GM18519 (cell line): Measurements from ENCODE around the gene GOLGA2.

Experiments used
- ATAC-seq: cut with Tn5 transposase; IDR thresholded peaks from one replicate; pipeline ENCODE4 v1.9.1; 2021; ENCODE audit warnings: mild to moderate bottlenecking, moderate library complexity; ENCODE audit not compliant: unreplicated experiment, low FRiP score

Gene GOLGA2

DNA sequence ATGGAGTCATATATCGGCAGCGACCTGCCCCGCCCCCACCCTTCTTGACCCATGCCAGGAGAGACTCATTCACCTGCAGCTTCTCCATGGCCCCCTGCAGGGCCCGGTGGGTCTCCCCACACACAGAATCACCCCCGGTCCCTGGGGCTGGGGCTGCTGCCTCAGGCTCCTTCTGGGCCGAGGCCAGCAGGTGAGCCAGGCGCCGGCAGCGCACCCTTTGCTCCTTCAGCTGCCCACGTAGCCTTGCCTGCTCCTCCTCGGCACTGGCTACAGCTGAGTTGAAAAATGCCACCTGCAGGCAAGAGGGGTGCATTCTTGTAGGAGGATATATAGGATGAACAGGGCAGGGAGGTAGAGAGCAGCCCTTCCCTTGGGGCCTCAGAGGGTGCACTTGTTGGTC lies 17.9 kb downstream of the GOLGA2 start:
- no peak for ATAC-seq

DNA sequence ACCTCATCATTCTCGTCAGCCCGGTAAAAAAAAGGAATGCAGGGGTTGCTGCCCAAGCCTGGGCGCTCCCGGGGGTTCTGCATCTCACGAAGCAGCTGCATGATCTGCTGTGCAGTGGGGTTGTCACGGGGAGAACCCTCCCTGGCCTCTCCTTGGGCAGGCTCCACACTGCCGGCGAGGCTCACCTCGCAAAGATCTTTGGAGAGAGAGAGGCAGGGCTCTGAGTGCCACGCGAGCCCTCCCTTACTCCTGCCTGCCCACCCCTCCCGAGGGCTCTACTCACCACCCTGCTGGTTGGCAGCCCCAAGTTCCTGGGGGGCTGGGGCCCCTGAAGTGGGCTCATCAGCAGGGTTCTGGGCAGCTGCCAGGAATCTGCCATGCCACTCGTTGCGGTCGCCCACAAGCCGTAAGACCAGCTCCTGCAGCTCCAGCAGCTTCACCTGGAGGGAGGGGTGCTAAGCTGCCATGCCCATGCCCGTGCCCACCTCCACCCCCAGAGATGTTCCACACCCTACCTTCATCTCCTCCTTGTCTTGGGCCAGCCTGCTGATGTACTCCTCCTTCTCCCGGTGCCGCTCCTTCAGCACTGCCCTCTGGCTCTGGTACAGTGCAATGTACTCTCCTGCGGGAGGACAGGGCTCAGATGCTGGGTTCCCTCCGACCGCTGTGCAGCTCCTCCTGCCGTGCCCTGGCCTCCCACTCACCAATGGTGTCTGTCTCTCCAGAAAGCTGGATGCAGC lies 18.6 kb downstream of the GOLGA2 start:
- ATAC-seq: no peak

DNA sequence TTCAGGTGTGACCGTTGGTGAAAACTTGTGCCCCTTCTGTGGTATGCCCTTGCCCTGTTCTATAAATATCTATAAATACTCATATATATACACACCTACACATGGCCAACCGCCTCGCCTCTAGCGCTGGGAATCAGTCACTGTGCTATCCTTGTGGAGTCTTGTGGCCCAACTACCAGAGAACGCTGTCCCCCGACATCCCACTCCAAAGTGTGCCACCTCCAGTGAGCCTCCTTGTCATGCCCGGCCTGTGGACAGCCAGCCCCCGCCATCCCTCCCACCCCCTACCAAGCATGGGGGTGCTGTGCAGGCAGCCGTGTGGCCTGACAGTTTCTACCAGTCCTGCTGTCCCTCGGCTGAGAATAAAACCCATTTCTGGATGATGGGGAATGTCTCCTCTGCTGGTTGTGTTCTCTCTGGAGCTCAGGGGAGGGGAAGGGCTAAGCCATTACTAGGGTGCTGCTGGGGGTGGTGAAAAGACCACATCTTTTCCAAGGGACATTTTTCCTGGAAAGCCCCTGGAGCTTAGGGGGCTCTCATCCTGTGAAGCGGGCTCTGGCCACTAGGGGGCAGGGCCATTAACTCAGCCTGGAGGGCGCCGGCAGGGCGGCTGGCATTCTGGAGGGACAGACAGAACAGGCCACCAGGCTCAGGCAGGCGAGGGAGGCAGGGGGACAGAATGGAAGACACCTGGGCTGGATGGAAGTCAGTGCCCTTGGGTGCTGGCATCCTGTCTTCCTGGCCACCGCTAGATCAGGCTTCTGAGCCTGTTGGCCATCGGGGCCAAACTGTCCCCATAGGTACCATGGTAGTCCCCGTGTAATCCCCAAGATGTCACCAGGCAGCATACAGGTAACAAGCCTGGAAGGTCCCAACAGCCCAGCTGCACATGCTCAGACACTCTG lies 20.7 kb downstream of the GOLGA2 start:
- ATAC-seq: no peak

DNA sequence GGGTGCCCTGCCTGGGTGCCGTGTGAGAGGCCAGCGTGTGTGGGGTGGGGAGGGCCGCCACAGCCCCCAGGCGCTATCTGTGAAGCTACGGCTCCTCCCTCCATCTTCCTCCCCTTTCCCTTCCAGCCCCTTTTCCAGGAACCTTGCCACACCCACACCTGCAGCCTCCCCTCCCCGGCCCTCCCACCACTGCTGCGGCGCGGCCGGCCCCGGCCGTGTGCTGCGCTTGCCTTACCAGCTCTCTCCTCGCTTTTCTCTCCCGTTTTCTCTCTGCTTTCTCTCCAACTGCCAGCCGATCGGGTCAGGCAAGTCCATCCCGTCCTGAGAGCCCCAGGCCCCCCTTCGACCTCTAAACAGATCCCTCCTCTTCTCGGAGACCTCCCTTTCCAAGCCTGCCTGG lies 21.4 kb downstream of the GOLGA2 start:
- ATAC-seq: no peak

DNA sequence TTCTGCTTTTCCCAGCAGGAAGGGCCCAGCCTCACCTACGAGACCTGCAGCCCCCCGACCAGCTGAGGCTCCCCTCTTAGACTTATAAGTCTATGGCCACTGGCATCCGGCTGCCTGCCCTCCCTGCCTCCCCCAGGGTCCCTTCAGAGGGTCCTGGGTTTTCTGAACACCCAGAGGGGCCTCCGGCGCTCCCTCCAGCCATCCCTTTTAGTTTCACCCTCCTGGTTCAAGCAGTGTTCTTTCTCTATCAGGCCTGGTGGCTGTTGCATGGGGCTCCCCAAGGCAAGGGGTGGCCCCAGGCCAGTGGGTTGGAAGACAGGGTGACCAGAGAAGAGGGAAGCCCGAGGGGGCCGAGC lies 21.8 kb downstream of the GOLGA2 start:
- no peak for ATAC-seq

DNA sequence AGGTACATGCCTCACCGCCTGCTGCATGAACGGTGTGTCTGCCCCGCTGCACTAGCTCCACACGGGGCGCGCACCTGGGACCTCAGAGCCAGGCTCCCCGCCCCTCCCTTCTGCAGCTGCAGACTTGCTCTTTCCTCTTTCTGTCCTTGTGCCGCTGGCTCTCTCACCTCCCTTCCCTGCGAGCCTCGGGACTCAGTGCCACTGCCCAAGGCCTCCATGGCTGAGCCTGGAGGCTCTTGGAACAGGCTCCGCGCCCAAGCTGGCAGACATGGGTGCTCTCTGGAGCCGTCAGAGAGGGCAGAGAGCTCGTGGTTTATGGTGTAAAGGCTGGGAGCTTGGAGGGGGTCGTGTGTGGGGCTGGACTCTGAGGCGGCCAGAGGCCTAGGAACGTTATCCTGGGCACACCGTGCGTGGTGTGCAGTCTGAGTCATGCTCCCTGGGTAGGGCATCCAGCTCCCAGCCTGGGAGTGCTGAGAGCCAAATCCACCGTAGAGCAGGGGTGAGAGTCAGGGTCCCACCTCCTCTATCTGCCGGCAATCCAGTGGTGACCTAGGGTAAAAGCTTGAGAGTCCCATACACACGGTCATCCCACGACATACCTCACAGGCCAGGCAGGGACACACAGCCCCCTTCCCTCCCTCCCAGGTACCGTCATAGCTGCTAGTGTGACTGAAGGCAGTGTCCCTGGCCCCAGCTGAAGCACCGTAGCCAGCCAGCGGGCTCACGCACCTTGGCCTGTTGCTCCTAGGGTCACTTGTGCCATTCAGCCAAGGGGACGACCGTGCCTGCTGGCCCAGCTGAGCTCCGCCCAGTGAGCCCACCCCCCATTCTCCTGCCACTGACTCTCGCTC lies 22.4 kb downstream of the GOLGA2 start:
- ATAC-seq: no peak

DNA sequence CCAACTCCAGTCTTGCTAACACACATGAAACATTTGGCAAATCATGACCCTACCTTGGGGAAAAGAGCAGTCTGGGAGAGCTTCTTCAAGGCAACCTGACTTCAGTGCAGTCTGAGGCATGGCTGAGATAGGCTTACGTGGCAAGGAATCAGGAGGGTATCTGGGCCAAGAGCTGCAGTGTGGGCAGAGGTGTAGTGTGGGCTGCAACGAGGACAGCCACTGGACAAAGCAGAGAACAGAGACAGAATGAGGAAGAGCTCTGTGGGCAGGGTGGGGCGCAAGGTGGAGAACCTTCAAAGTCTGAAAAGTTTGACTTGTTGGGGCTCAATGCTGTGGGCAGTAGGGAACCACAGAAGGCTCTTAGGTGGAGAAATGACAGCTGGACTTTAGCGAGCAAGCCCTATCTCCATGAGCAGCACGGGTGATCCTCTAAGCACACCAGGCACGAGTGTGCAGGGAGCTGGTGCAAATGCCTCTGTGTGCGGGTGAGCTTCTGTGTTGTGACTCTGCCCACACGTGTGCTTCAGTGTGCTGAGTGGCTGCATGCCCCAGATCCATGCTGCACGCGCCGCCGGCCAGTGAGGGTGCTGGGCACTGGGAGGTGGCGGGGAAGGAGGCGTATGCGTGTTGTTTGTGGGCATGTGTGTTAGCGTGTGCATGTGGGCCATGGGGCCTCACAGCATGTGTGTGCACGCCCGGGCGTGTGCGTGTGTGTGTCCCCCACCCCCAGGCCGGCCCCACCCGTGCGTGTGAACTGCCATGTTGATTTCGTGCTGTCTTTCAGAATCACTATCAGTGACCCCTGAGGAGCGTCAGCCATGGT lies 23.3 kb downstream of the GOLGA2 start:
- ATAC-seq: no peak

DNA sequence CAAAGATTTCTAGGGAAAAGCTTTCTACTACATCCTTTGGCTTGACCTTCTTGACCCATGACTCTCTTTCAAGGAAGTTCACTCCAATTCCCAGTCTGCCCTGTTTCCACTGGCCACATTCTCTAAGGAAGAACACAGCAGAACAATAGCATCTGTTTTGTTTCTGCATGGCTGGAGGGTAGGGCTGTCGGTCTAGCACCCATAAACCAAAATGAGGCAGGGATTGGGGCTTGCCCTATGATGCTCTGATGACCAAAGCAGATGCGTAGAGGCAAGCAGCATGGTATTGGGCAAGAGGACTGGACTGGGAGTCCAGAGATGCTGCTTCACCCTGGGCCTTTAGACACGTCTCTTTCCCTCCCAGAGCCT lies 24.1 kb downstream of the GOLGA2 start:
- no peak for ATAC-seq

DNA sequence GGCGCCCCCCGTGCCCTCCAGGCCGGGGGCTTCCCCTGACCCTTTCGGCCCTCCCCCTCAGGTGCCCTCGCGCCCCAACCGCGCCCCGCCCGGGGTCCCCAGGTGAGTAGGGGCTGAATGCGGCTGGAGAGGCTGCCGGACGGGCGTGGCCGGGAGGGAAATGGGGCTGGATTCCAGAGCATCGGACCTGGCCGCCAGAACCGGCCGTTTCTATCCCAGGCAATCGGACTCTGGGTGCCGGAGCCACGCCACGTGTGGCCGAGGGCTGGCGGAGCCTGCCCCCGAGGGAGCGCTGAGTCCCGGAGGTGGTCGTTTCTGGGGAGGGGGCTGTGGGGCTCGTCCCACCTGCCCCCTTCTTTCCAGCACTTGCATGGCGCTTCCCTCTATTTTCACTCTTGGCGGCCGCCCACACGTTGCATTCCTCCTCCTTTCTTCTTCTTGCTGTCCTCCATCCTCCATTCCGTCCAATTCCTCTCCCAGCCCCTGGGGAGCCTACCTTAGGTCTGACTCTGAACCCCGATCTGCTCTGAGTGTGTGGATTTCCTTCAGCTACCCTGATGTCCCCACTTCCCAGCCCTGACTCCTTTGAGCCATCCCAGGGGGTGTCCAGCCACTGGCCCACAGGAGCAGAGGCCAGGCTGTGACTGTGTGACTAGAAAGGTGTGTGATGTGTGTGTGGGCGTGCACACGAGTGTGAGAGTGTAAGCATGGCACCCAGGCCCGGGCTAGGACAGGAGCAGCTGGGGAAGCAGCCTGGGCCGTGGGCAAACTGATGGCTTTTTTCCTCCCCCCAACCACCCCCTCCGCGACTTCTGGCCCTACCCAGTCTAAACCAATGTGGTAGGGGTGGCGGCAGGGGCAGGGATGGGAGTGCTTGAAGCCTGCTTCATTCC lies 24.7 kb downstream of the GOLGA2 start:
- ATAC-seq: no peak

DNA sequence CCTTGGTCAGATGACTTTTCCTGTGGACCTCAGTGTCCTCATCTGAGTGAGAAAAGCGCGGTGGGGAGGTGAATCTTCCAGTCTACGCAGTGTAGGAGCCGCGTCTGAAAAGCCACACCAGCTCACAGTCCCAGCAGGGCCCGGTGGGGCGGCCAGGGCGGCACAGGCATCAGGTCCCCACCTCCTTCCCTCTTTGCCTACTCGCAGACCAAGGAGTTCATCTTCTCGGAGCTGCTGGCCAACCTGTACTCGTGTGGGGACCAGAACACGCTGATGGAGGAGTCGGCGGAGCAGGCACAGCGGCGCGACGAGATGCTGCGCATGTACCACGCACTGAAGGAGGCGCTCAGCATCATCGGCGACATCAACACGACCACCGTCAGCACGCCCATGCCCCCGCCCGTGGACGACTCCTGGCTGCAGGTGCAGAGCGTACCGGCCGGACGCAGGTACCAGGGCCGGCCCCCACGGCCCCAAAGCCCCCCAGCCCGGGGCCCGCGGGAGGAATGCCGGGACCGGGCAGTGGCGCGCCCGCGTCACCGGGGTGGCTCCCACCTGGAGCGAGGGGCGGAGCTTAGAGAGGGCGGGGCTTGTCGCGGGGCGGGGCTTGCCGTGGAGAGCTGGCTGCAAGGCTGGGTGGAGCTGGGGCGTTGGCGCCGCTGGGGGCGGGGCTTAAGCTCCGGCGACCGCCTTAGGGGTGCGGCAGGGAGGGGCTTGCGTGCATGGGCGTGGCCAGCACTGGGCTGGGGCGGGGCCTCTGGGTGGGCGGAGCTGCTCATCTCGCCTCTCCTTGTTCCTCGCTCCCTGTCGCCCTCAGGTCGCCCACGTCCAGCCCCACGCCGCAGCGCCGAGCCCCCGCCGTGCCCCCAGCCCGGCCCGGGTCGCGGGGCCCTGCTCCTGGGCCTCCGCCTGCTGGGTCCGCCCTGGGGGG lies 25.6 kb downstream of the GOLGA2 start:
- ATAC-seq: peak; percentile 78

DNA sequence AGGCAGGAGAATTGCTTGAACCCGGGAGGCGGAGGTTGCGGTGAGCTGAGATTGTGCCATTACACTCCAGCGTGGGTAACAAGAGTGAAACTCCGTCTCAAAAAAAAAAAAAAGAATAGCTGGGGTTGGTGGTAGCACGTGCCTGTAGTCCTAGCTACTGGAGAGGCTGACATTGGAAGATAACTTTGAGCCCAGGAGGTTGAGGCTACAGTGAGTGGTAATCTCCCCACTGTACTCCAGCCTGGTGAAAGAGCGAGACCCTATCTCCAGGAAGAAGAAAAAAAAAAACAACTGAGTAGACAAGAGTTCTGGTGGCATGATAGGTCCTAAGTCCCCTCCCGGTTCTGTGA lies 26.3 kb downstream of the GOLGA2 start:
- no peak for ATAC-seq

DNA sequence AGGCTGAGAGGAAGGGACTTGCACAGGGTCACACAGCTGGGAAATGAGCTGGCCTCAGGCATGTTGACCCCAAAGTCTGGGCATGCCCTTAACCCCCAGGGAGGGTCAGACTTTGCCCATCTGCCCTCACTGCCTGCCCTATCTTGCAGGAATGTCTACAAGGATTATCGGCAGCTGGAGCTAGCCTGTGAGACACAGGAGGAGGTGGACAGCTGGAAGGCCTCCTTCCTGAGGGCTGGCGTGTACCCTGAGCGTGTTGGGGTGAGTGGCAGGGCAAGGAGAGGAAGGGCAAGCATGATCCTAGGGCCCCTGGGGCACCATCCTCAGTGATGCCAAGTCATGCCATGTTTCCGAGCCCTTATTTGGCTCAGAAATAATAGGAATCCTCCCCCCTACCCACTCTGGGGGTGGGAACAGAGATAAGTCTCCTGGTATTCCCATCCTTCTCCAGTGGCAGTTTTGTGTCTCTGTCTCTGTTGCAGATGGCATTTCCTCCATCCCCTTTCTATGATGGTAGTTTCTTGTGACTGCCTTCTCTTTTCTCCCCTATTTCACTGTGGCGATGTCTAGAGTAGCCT lies 28.5 kb downstream of the GOLGA2 start:
- no peak for ATAC-seq

DNA sequence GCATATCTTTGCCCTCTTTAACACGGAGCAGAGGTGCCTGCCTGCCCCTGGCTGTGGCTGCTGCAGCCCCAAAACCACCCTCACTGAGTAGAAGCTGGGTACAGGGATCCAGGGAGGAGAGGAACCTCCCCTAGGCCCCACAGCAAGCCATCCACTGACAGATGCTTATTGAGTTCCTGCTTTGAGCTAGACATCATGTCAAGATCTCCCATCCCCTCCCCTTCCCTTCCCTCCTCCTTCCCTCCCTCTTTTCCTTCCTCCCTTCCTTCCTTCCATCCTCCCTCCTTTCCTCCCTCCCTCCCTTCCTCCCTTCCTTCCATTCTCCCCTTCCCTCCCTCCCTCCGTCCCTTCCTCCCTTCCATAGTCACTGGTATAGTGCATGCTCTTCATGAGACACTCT lies 29.3 kb downstream of the GOLGA2 start:
- no peak for ATAC-seq

DNA sequence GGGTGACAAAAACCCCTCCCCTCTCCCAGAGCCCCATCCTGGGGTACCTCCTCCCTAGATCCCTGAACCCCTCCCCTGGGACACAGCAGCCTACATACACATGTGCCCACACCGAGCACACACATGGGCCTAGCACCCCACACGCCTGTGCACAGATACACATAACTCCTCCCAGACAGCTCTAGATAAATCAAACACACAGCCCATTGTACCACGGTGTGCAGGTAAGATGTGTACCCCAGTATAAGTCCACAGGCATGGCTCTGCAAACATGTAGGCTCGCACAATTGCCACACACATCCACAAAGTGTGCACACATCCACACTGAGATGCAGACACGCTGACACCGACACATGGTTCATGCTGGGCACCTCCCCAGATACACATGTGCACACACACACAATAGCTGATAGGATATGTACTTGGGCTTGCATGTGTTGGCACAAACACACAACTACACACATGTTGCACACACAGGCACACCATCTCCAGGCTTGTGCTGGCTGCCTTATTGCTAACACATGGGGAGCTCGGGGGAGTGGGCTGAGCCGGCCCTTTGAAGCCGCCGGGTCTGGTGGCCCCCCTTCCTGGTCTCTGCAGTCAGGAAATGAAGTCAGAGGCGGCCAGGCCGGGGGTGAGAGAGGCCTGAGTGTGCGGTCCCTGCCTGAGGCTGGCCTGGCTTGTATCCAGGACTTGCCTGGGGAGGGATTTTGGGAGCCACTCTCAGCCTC lies 30.2 kb downstream of the GOLGA2 start:
- no peak for ATAC-seq

DNA sequence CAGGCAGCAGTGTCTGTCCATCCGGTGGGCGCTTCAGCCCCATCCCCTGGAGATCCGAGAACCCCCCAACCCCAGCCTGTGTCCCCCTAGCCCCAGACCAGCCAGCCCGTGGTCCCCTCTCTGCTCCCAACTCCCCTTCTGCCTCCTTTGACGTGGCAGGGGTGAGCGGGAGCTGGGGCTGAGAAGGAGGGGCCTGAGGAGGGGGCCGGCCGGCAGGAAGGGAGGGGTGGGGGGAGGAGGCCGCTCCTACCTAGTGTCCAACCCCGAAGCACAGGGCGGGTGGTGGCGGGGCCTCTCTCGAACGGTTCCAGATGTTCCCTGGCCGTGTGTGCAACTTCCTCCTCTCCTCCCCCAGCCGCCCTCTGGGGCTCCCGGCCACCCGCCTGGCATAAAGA lies 31.0 kb downstream of the GOLGA2 start:
- no peak for ATAC-seq

DNA sequence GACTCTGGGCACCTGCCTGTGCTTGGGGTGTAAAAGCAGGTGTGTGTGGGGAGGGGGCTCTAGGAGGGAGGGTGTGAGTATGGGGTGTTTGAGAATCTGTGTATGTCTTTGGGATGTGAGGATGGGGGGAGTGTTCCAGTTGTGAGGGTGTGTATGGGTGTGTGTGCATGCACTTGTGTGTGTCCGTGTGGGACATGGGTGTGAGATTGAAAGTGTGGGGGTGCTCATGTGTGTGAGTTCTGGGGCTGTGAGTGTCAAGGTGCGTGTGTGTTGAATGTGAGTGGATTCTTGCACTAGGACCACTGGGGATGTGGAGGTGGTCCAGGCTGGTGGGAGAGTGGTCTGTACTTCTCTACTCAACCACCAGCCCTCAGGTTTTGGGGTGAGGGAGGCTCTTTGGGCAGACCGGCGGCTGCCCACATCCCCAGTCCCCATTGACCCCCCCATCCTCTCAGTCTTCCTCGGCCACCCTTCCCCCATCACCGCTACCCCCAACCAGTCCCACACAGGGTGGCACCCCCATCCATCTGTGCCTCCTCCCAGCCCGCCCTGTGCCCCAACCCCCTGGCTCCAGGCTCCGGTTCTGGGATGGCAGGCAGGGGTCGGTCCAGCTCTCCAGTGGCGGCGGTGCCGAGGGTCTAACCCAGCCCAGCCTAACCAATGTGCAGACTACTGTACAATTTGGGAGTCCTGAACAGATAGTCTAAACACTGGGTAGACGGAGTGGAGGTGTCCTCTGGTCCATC lies 31.5 kb downstream of the GOLGA2 start:
- no peak for ATAC-seq
